Upper lobe of left lung (tissue), 6 donors: Measurements from ENCODE around the gene MAP3K12. TPM values are rescaled to one million over a fixed set of nuclear protein-coding genes. Genes with fewer than 3 reads are reported as not detected.

ENCODE experiments used
- ATAC-seq, 2 donors: fragments of 200-7000 bp; cut with Tn5 transposase; one replicate each; pipeline ENCODE4 v1.9.1; 2022; ENCODE audit warnings: mild to moderate bottlenecking in 2 of 2, moderate library complexity in 2 of 2; ENCODE audit not compliant: low FRiP score in 2 of 2
- DNase-seq, 2 donors: peaks; one replicate each; pipeline ENCODE4 v3.0.0-alpha.2; 2019 to 2020
- H3K27ac ChIP-seq, 4 donors: fragments of 200-600 bp; sonication (generic); one replicate each; pipeline ENCODE4 v1.5.1; 2016 to 2019
- H3K27me3 ChIP-seq, 4 donors: fragments of 200-600 bp; sonication (generic); one replicate each; pipeline ENCODE4 v1.5.1; 2017 to 2019
- H3K36me3 ChIP-seq, 4 donors: fragments of 200-600 bp; sonication (generic); one replicate each; pipeline ENCODE4 v1.5.1; 2016 to 2019
- H3K4me1 ChIP-seq, 4 donors: fragments of 200-600 bp; sonication (generic); one replicate each; pipeline ENCODE4 v1.5.1; 2018 to 2019
- H3K4me3 ChIP-seq, 4 donors: fragments of 200-600 bp; sonication (generic); one replicate each; pipeline ENCODE4 v1.5.1; 2017 to 2019; ENCODE audit warnings: mild to moderate bottlenecking in 2 of 4, moderate library complexity in 1 of 4
- H3K9me3 ChIP-seq, 4 donors: fragments of 200-600 bp; sonication (generic); one replicate each; pipeline ENCODE4 v1.5.1; 2018 to 2019
- CTCF ChIP-seq, 6 experiments: fragments of 450-650 bp in 4 of 6; fragments of 200-600 bp in 2 of 6; sonication (generic) in 2 of 6; IDR thresholded peaks; one replicate each; pipeline ENCODE4 v1.5.1; 2016 to 2019; ENCODE audit warnings: antibody characterized with exemption in 6 of 6
- EP300 ChIP-seq, 4 donors: sonication (generic); formaldehyde crosslinking; IDR thresholded peaks; one replicate each; pipeline ENCODE4 v1.5.1; 2017; ENCODE audit warnings: antibody characterized with exemption in 4 of 4, control low read depth in 2 of 4
- POLR2A ChIP-seq, 4 donors: fragments of 450-650 bp; IDR thresholded peaks; one replicate each; pipeline ENCODE4 v1.5.1; 2016 to 2017; ENCODE audit warnings: antibody characterized with exemption in 4 of 4, mild to moderate bottlenecking in 2 of 4
- POLR2AphosphoS5 ChIP-seq, 2 donors: sonication (generic); formaldehyde crosslinking; IDR thresholded peaks; one replicate each; pipeline ENCODE4 v1.5.1; 2017; ENCODE audit warnings: antibody characterized with exemption in 2 of 2
- WGBS, 2 donors: methylation state at CpG; one replicate each; pipeline ENCODE4 v1.1.5; 2017 to 2018; 5-methylcytosine and 5-hydroxymethylcytosine counted together
- total RNA-seq, 6 donors: library from RNA; depleted of rRNA in 4 of 6; stranded (reverse); fragments of >200 nt in 4 of 6; gene quantifications; one replicate each; pipeline versions ENCODE4 v1.1.0 to v1.2.1, GENCODE V29; 2016 to 2021
- donor health status: DM: no; HTN: no; CAD: no; lungs with moderate emphysema.
- donor health status: DM: no; HTN: yes; CAD: no; lungs with severe emphysema.

Gene MAP3K12
- total RNA-seq, 6 donors from 2014 or later, result 9.6 to 87.0 (median 17.4) TPM

GRCh38 chr12:53493610-53494391 lies 5.5 kb downstream of the MAP3K12 start:
- Histone ChIP-seq H3K4me3 (peak overlapping the region; percentile 47 to 71 (median 60)), H3K27me3 (no peaks in the 10 kb centered on the region), H3K9me3 (no peaks in the 10 kb centered on the region), H3K36me3 (no peaks in the 10 kb centered on the region), H3K4me1 (peaks cover 44 to 49% (median 48%) of the 10 kb centered on the region in 4 donors), H3K27ac (peak overlapping the region; percentile 84 to 91 (median 90))
- TF ChIP-seq CTCF (IDR thresholded peaks at IDR 0.05), result no peak
- TF ChIP-seq POLR2AphosphoS5 (IDR thresholded peaks at IDR 0.05), result no peak
- TF ChIP-seq POLR2A (IDR thresholded peaks at IDR 0.05), result no peak
- TF ChIP-seq EP300 (IDR thresholded peaks at IDR 0.05), result no peak
- ATAC-seq (no peak), DNase-seq (no peak)
- WGBS, 2 donors, result 31 to 35% methylated on average over 10 to 11 of the region's 11 CpGs

- peak in 2 of 4 donors; percentile 69 to 81 for TF ChIP-seq EP300 (IDR thresholded peaks at IDR 0.05)
- peak; percentile 54 to 76 for TF ChIP-seq POLR2AphosphoS5 (IDR thresholded peaks at IDR 0.05)
- peak in 2 of 4 donors; percentile 14 to 86 for TF ChIP-seq POLR2A (IDR thresholded peaks at IDR 0.05)
- TF ChIP-seq CTCF (IDR thresholded peaks at IDR 0.05), result no peak
- Histone ChIP-seq H3K4me1 (peaks cover 38 to 47% (median 42%) of the 10 kb centered on the region in 4 donors), H3K27me3 (no peaks in the 10 kb centered on the region), H3K9me3 (no peaks in the 10 kb centered on the region), H3K27ac (peak overlapping the region; percentile 84 to 91 (median 90)), H3K36me3 (peaks cover 0 to 2% (median 0%) of the 10 kb centered on the region in 4 donors), H3K4me3 (peak overlapping the region; percentile 47 to 71 (median 60))
- 2 to 5% methylated on average over 8 to 18 of the region's 52 CpGs for WGBS, 2 donors
- DNase-seq, result peak; percentile 98 to 99
- peak; percentile 95 to 97 for ATAC-seq
Observed at GRCh38 chr12:53492830-53493609, 6.2 kb downstream of the MAP3K12 start.

- 69 to 79% methylated on average over 20 of the region's 20 CpGs for WGBS, 2 donors
- no peak for ATAC-seq
- Histone ChIP-seq H3K4me3 (peak overlapping the region in 3 of 4 donors; percentile 55 to 71 (median 66)), H3K36me3 (peaks cover 0 to 8% (median 0%) of the 10 kb centered on the region in 4 donors), H3K4me1 (peaks cover 39 to 50% (median 43%) of the 10 kb centered on the region in 4 donors), H3K9me3 (no peaks in the 10 kb centered on the region), H3K27me3 (no peaks in the 10 kb centered on the region), H3K27ac (peak overlapping the region; percentile 84 to 91 (median 90))
- peak in 1 of 2 donors; percentile 85 for DNase-seq
- TF ChIP-seq EP300 (IDR thresholded peaks at IDR 0.05) (no peak), POLR2A (IDR thresholded peaks at IDR 0.05) (no peak), CTCF (IDR thresholded peaks at IDR 0.05) (no peak), POLR2AphosphoS5 (IDR thresholded peaks at IDR 0.05) (no peak)
Observed at GRCh38 chr12:53492188-53492587, 7.1 kb downstream of the MAP3K12 start.

- H3K4me1 ChIP-seq, result peaks cover 20 to 43% (median 34%) of the 10 kb centered on the region in 4 donors
- ATAC-seq (no peak), DNase-seq (peak in 1 of 2 donors; percentile 18)
- H3K36me3 ChIP-seq, result peaks cover 0 to 36% (median 19%) of the 10 kb centered on the region in 4 donors
- WGBS, 2 donors, result 89 to 90% methylated on average over 5 of the region's 5 CpGs
- H3K27ac ChIP-seq, result no peak overlapping the region
- H3K4me3 ChIP-seq, result no peak overlapping the region
- no peaks in the 10 kb centered on the region for H3K27me3 ChIP-seq
- no peaks in the 10 kb centered on the region for H3K9me3 ChIP-seq
- TF ChIP-seq EP300 (IDR thresholded peaks at IDR 0.05), result no peak
- TF ChIP-seq POLR2A (IDR thresholded peaks at IDR 0.05), result no peak
- TF ChIP-seq CTCF (IDR thresholded peaks at IDR 0.05), result no peak
- no peak for TF ChIP-seq POLR2AphosphoS5 (IDR thresholded peaks at IDR 0.05)
Observed at GRCh38 chr12:53489242-53489864, 9.9 kb downstream of the MAP3K12 start.
